Lower lobe of right lung (tissue), 2 donors: Measurements from ENCODE around the gene STAB2. TPM values are rescaled to one million over a fixed set of nuclear protein-coding genes. Genes with fewer than 3 reads are reported as not detected.

ENCODE experiments used
- ATAC-seq, 2 donors: fragments of 200-7000 bp; cut with Tn5 transposase; one replicate each; pipeline ENCODE4 v1.9.1; 2020 to 2022; ENCODE audit warnings: mild to moderate bottlenecking in 2 of 2, moderate library complexity in 2 of 2
- DNase-seq: peaks from one replicate; pipeline ENCODE4 v3.0.0-alpha.2; 2020
- H3K27ac ChIP-seq: fragments of 200-600 bp; one replicate; pipeline ENCODE4 v1.8.0; 2022
- H3K27me3 ChIP-seq: fragments of 200-600 bp; one replicate; pipeline ENCODE4 v1.8.0; 2022; ENCODE audit warnings: low read depth
- H3K36me3 ChIP-seq: fragments of 200-600 bp; one replicate; pipeline ENCODE4 v1.8.0; 2022; ENCODE audit warnings: mild to moderate bottlenecking
- H3K4me1 ChIP-seq: fragments of 200-600 bp; one replicate; pipeline ENCODE4 v1.8.0; 2022
- H3K4me3 ChIP-seq: fragments of 200-600 bp; one replicate; pipeline ENCODE4 v1.8.0; 2022; ENCODE audit warnings: mild to moderate bottlenecking
- H3K9me3 ChIP-seq: fragments of 200-600 bp; one replicate; pipeline ENCODE4 v1.8.0; 2022
- intact Hi-C: fragments of 100-400 bp; cut with DNase I; formaldehyde crosslinking; loops from one replicate; pipeline ENCODE4 v1.11.0; 2022
- total RNA-seq: library from RNA; stranded (reverse); fragmentation: NEBNext Ultra II Directional; extraction: Animal tissue kit (Norgen Biotek cat#: 25700); gene quantifications from one replicate; pipeline ENCODE4 v1.2.1, GENCODE V29; 2021
- TF ChIP-seq, protein P1 (sequence below): fragments of 200-600 bp; IDR thresholded peaks from one replicate; pipeline ENCODE4 v1.8.0; 2022; ENCODE audit warnings: antibody characterized with exemption, mild to moderate bottlenecking
- donor health status: DM: no; HTN: yes; CAD: no; lungs with severe emphysema.

STAB2 gene
- total RNA-seq, 1 donor from 2014 or later: 1.4 TPM

DNA sequence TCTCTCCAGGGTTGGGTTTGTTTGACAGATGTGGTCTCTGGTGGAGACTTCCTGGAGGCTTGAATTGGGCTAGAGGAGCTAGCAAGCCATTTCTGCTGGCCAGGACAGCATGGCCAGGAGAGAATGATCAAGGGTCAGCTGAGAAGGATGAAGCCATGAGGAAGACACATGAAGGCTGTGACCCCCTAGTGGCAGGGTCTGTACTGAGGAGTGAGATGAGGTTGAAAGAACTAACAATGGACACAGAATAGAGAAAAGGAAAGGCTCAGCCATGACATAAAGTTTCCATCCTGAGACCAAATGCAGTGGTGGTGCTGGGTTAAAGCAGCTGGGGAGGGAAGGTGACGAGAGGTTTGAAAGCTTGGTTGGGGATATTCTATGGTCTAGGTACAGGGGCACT is 164.1 kb downstream of the STAB2 start:
- H3K4me1 ChIP-seq: no peaks in the 10 kb centered on the region
- H3K27ac ChIP-seq: no peak overlapping the region
- H3K4me3 ChIP-seq: no peak overlapping the region
- ATAC-seq (no peak), DNase-seq (no peak)
- intact Hi-C loops: no loop called here
- no peaks in the 10 kb centered on the region for H3K9me3 ChIP-seq
- no peaks in the 10 kb centered on the region for H3K27me3 ChIP-seq
- TF ChIP-seq, protein P1, sequence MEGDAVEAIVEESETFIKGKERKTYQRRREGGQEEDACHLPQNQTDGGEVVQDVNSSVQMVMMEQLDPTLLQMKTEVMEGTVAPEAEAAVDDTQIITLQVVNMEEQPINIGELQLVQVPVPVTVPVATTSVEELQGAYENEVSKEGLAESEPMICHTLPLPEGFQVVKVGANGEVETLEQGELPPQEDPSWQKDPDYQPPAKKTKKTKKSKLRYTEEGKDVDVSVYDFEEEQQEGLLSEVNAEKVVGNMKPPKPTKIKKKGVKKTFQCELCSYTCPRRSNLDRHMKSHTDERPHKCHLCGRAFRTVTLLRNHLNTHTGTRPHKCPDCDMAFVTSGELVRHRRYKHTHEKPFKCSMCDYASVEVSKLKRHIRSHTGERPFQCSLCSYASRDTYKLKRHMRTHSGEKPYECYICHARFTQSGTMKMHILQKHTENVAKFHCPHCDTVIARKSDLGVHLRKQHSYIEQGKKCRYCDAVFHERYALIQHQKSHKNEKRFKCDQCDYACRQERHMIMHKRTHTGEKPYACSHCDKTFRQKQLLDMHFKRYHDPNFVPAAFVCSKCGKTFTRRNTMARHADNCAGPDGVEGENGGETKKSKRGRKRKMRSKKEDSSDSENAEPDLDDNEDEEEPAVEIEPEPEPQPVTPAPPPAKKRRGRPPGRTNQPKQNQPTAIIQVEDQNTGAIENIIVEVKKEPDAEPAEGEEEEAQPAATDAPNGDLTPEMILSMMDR: no peak
- no peaks in the 10 kb centered on the region for H3K36me3 ChIP-seq

DNA sequence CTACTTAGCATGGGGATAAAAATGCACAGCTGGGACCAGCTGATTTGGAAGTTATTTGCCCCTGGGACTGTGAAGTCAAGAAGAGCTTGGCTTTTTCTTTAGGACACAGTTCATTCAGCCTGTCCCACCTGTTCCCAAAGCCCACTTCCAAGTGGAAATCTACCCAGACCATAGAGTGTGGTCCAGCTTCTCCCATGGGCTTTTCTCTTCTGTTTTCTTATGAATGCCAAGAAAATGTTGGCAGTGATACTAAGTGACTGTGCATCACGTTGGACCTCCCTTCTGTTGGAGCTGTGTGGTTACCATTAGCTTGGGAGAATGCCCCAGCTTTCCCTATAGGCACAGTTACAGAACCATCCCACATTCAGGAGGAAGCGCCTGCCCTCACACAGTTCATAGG is 164.5 kb downstream of the STAB2 start:
- ATAC-seq (no peak), DNase-seq (no peak)
- Histone ChIP-seq H3K4me3 (no peak overlapping the region), H3K27ac (no peak overlapping the region), H3K9me3 (no peaks in the 10 kb centered on the region), H3K27me3 (no peaks in the 10 kb centered on the region), H3K36me3 (no peaks in the 10 kb centered on the region), H3K4me1 (no peaks in the 10 kb centered on the region)
- TF ChIP-seq, protein P1: no peak
- intact Hi-C loops: no loop called here

DNA sequence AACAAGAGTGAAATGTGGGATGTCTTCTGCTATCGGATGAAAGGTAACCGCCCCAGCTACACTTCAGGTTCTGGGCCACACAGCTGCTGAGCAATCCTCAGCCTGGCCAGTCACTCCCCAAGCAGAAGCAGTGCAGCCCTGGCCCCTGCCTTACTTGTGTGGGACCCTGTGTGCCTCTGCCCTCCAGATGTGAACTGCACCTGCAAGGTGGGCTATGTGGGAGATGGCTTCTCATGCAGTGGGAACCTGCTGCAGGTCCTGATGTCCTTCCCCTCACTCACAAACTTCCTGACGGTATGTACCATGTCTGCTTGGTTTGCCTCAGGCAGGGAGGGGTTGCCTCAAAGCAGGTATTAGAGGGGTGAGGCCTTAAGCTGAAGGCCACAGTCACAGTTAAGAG is 168.4 kb downstream of the STAB2 start:
- Histone ChIP-seq H3K36me3 (no peaks in the 10 kb centered on the region), H3K27me3 (no peaks in the 10 kb centered on the region), H3K27ac (no peak overlapping the region), H3K4me3 (no peak overlapping the region), H3K9me3 (no peaks in the 10 kb centered on the region), H3K4me1 (no peaks in the 10 kb centered on the region)
- TF ChIP-seq, protein P1: no peak
- intact Hi-C loops: no loop called here
- DNase-seq (no peak), ATAC-seq (no peak)

DNA sequence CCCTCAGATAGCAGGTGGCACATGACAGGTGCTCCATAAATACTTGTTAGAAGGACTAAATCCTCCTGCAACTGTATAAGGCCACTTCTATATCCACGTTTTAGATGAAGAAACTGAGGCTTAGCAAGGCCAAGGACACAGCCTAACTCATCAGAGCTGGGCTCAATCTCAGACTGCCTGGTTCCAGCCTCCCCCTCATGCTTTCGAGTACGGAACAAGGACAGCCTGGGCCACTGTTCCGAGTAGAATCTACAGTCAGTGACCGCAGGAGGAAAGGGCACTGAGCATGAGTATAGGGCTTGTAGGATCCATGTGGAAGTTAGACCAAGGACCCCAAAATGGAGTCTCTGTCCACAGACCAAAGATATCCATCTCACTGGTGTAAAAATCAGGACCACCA is 169.4 kb downstream of the STAB2 start:
- no peak overlapping the region for H3K27ac ChIP-seq
- no peak for ATAC-seq
- TF ChIP-seq, protein P1: no peak

DNA sequence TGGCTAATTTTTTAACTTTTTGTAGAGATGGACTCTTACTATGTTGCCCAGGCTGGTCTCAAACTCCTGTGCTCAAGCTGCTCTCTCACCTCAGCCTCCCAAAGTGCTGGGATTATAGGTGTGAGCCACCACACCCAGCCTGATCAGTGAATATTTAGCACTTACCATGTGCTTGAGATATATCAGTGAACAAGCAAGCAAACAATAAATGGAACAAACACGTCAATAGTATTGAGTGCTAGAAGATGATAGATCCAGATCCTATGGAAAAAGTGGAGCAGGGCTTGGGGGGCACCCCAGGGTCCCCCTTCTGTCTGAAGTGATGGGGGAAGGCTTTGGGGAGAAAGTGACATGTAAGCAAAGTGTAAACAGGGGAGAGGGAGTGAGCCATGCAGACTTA is 170.2 kb downstream of the STAB2 start:
- DNase-seq (no peak), ATAC-seq (no peak)
- H3K9me3 ChIP-seq: no peaks in the 10 kb centered on the region
- H3K4me1 ChIP-seq: no peaks in the 10 kb centered on the region
- H3K36me3 ChIP-seq: no peaks in the 10 kb centered on the region
- H3K4me3 ChIP-seq: no peak overlapping the region
- TF ChIP-seq, protein P1: no peak
- intact Hi-C loops: no loop called here
- H3K27ac ChIP-seq: no peak overlapping the region
- no peaks in the 10 kb centered on the region for H3K27me3 ChIP-seq

More for the DNA sequence above, 169.4 kb downstream of the STAB2 start:
- no peak for DNase-seq
- Histone ChIP-seq H3K27me3 (no peaks in the 10 kb centered on the region), H3K36me3 (no peaks in the 10 kb centered on the region), H3K4me3 (no peak overlapping the region), H3K4me1 (no peaks in the 10 kb centered on the region), H3K9me3 (no peaks in the 10 kb centered on the region)
- intact Hi-C loops: no loop called here
